ENCODE measurements around the gene RYR1. TPM values are rescaled to one million over a fixed set of nuclear protein-coding genes. Genes with fewer than 3 reads are reported as not detected.

Gene RYR1
- total RNA-seq, 1 donor from 2014 or later: 0.32 TPM

GRCh38 chr19:38467541-38468525 lies 34.3 kb downstream of the RYR1 start:
- no peak overlapping the region for H3K27ac ChIP-seq (ENCODE audit: low read depth, low read length)
- H3K79me2 ChIP-seq (ENCODE audit: insufficient read depth, low read length): no peaks in the 10 kb centered on the region
- no peaks in the 10 kb centered on the region for H3K9me3 ChIP-seq (ENCODE audit: insufficient read depth, low read depth, low read length)
- no peak overlapping the region for H2AFZ ChIP-seq (ENCODE audit: low read depth, low read length)
- H3K36me3 ChIP-seq (ENCODE audit: insufficient read depth, low read length): no peaks in the 10 kb centered on the region
- Mint-ChIP-seq H3K4me3 (ENCODE audit: unreplicated experiment) (no peak overlapping the region), H3K36me3 (ENCODE audit: low read depth, unreplicated experiment) (no peaks in the 10 kb centered on the region), H3K9me3 (ENCODE audit: unreplicated experiment) (peaks cover 2% of the 10 kb centered on the region), H3K27ac (ENCODE audit: unreplicated experiment) (no peak overlapping the region), H3K27me3 (ENCODE audit: low read depth, unreplicated experiment) (peaks cover 9% of the 10 kb centered on the region), H3K4me1 (ENCODE audit: low read depth, unreplicated experiment) (no peaks in the 10 kb centered on the region)
- peaks cover 3% of the 10 kb centered on the region for H3K27me3 ChIP-seq (ENCODE audit: insufficient read depth, low read length)
- H3K4me1 ChIP-seq (ENCODE audit: insufficient read depth, low read length): no peaks in the 10 kb centered on the region
- DNase-seq (ENCODE audit: low read depth) (no peak), FAIRE-seq (no peak)
- H3K9ac ChIP-seq (ENCODE audit: low read length): no peak overlapping the region
- H4K20me1 ChIP-seq (ENCODE audit: insufficient read depth, low read length): no peaks in the 10 kb centered on the region
- TF ChIP-seq EZH2 (IDR thresholded peaks at IDR 0.05; ENCODE audit: insufficient read depth, low read length): no peak
- TF ChIP-seq CTCF (IDR thresholded peaks at IDR 0.05; ENCODE audit: insufficient read depth, low read depth, low read length): no peak
- no peak overlapping the region for H3K4me3 ChIP-seq (ENCODE audit: insufficient read depth, low read depth, low read length)
- H3K4me2 ChIP-seq (ENCODE audit: low read length): no peak overlapping the region

GRCh38 chr19:38469151-38469550 lies 35.7 kb downstream of the RYR1 start:
- TF ChIP-seq CTCF (IDR thresholded peaks at IDR 0.05; ENCODE audit: insufficient read depth, low read depth, low read length) (no peak), EZH2 (IDR thresholded peaks at IDR 0.05; ENCODE audit: insufficient read depth, low read length) (no peak)
- H2AFZ ChIP-seq (ENCODE audit: low read depth, low read length): no peak overlapping the region
- Mint-ChIP-seq H3K4me3 (ENCODE audit: unreplicated experiment) (no peak overlapping the region), H3K9me3 (ENCODE audit: unreplicated experiment) (peaks cover 2% of the 10 kb centered on the region), H3K27ac (ENCODE audit: unreplicated experiment) (no peak overlapping the region), H3K27me3 (ENCODE audit: low read depth, unreplicated experiment) (peaks cover 9% of the 10 kb centered on the region), H3K36me3 (ENCODE audit: low read depth, unreplicated experiment) (no peaks in the 10 kb centered on the region), H3K4me1 (ENCODE audit: low read depth, unreplicated experiment) (no peaks in the 10 kb centered on the region)
- no peak overlapping the region for H3K9ac ChIP-seq (ENCODE audit: low read length)
- H3K4me1 ChIP-seq (ENCODE audit: insufficient read depth, low read length): no peaks in the 10 kb centered on the region
- no peak for DNase-seq (ENCODE audit: low read depth)
- no peaks in the 10 kb centered on the region for H4K20me1 ChIP-seq (ENCODE audit: insufficient read depth, low read length)
- H3K79me2 ChIP-seq (ENCODE audit: insufficient read depth, low read length): no peaks in the 10 kb centered on the region
- H3K36me3 ChIP-seq (ENCODE audit: insufficient read depth, low read length): no peaks in the 10 kb centered on the region
- no peaks in the 10 kb centered on the region for H3K9me3 ChIP-seq (ENCODE audit: insufficient read depth, low read depth, low read length)
- H3K27ac ChIP-seq (ENCODE audit: low read depth, low read length): no peak overlapping the region
- no peak overlapping the region for H3K4me3 ChIP-seq (ENCODE audit: insufficient read depth, low read depth, low read length)
- no peak for FAIRE-seq
- peaks cover 3% of the 10 kb centered on the region for H3K27me3 ChIP-seq (ENCODE audit: insufficient read depth, low read length)
- no peak overlapping the region for H3K4me2 ChIP-seq (ENCODE audit: low read length)

All from astrocyte (in vitro differentiated cells and primary cell).